Measurements from ENCODE around the gene TMEM121B.

Gene TMEM121B

DNA sequence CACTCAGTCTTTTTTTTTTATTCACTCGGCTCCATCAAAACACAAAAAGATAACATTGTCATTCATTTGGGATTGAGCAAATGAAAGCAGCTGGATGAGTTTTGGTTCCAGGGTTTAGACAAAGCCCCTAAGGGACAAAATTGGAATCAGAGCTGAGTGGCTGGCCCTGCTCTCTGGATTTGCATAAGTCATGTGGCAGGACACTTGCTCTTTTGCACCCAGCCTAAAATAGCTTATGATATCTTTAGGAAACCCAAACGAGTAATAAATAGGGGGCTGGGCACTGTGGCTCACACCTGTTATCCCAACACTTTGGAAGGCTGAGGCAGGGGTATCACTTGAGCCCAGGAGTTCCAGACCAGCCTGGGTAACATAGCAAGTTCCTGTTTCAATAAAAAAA, 11.0 kb upstream of the TMEM121B start:
- no peak overlapping the region for H3K27ac Mint-ChIP-seq (ENCODE audit: low read depth)
- DNase-seq (ENCODE audit: low spot score in 2 of 2): no peak
- no peaks in the 10 kb centered on the region for H3K9me3 Mint-ChIP-seq
- no peaks in the 10 kb centered on the region for H3K4me1 Mint-ChIP-seq
- H3K4me3 Mint-ChIP-seq: no peak overlapping the region
- H3K27me3 Mint-ChIP-seq: no peaks in the 10 kb centered on the region
- ATAC-seq (replicated peaks; ENCODE audit: extremely low read depth, poor library complexity, severe bottlenecking): no peak
- H3K36me3 Mint-ChIP-seq (ENCODE audit: insufficient read depth): peaks cover 2% of the 10 kb centered on the region

GRCh38 chr22:17131686-17132085, 10.5 kb upstream of the TMEM121B start:
- peaks cover 2% of the 10 kb centered on the region for H3K36me3 Mint-ChIP-seq (ENCODE audit: insufficient read depth)

GRCh38 chr22:17130199-17130598, 9.0 kb upstream of the TMEM121B start:
- H3K4me1 Mint-ChIP-seq: no peaks in the 10 kb centered on the region
- no peak for DNase-seq (ENCODE audit: low spot score in 2 of 2)
- no peaks in the 10 kb centered on the region for H3K9me3 Mint-ChIP-seq
- no peaks in the 10 kb centered on the region for H3K36me3 Mint-ChIP-seq (ENCODE audit: insufficient read depth)
- no peak overlapping the region for H3K4me3 Mint-ChIP-seq
- ATAC-seq (replicated peaks; ENCODE audit: extremely low read depth, poor library complexity, severe bottlenecking): no peak
- H3K27me3 Mint-ChIP-seq: no peaks in the 10 kb centered on the region
- H3K27ac Mint-ChIP-seq (ENCODE audit: low read depth): no peak overlapping the region

More at GRCh38 chr22:17131686-17132085, 10.5 kb upstream of the TMEM121B start:
- Mint-ChIP-seq H3K9me3 (no peaks in the 10 kb centered on the region), H3K4me3 (no peak overlapping the region), H3K4me1 (no peaks in the 10 kb centered on the region), H3K27me3 (no peaks in the 10 kb centered on the region), H3K27ac (ENCODE audit: low read depth) (no peak overlapping the region)
- no peak for DNase-seq (ENCODE audit: low spot score in 2 of 2)
- ATAC-seq (replicated peaks; ENCODE audit: extremely low read depth, poor library complexity, severe bottlenecking): no peak

GRCh38 chr22:17120711-17121232, 388 bp downstream of the TMEM121B start:
- Mint-ChIP-seq H3K4me3 (peak overlapping the region; percentile 31), H3K27ac (ENCODE audit: low read depth) (no peak overlapping the region), H3K9me3 (no peaks in the 10 kb centered on the region), H3K27me3 (peaks cover 16% of the 10 kb centered on the region), H3K4me1 (peaks cover 42% of the 10 kb centered on the region), H3K36me3 (ENCODE audit: insufficient read depth) (peaks cover 8% of the 10 kb centered on the region)
- DNase-seq (ENCODE audit: low spot score in 2 of 2): no peak
- peak; percentile 30 for ATAC-seq (replicated peaks; ENCODE audit: extremely low read depth, poor library complexity, severe bottlenecking)

GRCh38 chr22:17120281-17120680, 879 bp downstream of the TMEM121B start:
- Mint-ChIP-seq H3K27me3 (peaks cover 16% of the 10 kb centered on the region), H3K4me3 (peak overlapping the region; percentile 31), H3K4me1 (peaks cover 47% of the 10 kb centered on the region), H3K9me3 (no peaks in the 10 kb centered on the region), H3K27ac (ENCODE audit: low read depth) (no peak overlapping the region), H3K36me3 (ENCODE audit: insufficient read depth) (peaks cover 11% of the 10 kb centered on the region)
- peak in 1 of 2 donors; percentile 26 for DNase-seq (ENCODE audit: low spot score in 2 of 2)
- peak; percentile 22 for ATAC-seq (replicated peaks; ENCODE audit: extremely low read depth, poor library complexity, severe bottlenecking)

DNA sequence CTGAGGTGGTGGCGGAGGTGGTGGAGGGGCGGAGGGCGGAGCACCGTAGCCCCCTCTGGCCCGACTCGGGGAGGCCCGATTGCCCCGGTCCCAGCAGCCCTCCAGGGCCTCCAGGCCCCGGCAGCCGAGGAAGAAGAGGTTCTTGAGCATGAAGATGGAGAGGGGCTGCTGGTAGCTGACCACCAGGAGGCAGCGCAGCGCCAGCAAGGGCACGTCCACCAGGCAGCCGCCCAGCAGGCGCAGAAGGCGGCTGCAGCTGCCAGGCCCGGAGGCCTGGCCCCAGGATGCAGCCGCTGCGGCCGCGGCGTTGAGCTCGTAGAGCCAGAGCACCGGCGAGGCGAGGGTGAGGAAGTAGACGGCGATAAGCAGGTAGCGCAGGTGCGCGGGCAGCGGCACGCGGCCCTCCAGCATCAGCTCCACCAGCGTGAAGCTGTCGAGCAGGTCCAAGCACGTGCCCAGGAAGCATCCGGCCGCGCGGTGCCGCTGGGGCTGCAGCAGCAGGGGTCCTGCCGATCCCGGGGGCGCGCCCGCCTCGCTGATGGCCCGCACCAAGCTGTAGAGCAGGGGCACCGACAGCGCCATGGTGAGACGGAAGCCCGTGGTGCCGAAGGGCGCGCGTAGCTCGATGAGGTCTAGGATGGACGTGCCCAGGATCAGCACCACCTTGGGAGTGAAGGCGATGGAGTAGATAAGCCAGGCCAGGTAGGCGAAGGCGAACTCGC, 1.5 kb downstream of the TMEM121B start:
- DNase-seq (ENCODE audit: low spot score in 2 of 2) (no peak), ATAC-seq (replicated peaks; ENCODE audit: extremely low read depth, poor library complexity, severe bottlenecking) (no peak)
- Mint-ChIP-seq H3K4me3 (peak overlapping the region; percentile 31), H3K36me3 (ENCODE audit: insufficient read depth) (peaks cover 11% of the 10 kb centered on the region), H3K27ac (ENCODE audit: low read depth) (no peak overlapping the region), H3K27me3 (peaks cover 16% of the 10 kb centered on the region), H3K9me3 (no peaks in the 10 kb centered on the region), H3K4me1 (peaks cover 47% of the 10 kb centered on the region)

DNA sequence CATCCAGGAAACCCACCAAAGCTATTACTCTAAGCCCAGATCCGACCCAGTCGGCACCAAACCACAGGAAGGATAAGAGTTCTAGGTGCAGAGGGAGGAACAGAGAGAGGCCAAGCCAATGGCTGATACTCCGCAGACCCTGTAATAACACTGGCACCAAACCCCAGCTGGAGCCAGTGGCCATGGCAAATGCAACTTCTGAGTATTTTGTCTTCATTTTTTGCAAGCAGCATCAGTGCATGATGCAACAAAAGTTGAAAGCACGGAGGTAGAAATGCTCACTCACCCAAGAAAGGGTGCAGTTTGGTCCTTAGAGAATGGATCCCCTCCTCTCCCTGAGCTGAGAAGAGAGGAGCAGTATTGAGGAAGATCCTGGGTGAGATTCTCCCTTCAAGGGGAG, 2.8 kb downstream of the TMEM121B start:
- DNase-seq (ENCODE audit: low spot score in 2 of 2) (no peak), ATAC-seq (replicated peaks; ENCODE audit: extremely low read depth, poor library complexity, severe bottlenecking) (no peak)
- Mint-ChIP-seq H3K27ac (ENCODE audit: low read depth) (peak overlapping the region; percentile 32), H3K9me3 (no peaks in the 10 kb centered on the region), H3K4me1 (peaks cover 50% of the 10 kb centered on the region), H3K27me3 (peaks cover 16% of the 10 kb centered on the region), H3K4me3 (peak overlapping the region; percentile 53), H3K36me3 (ENCODE audit: insufficient read depth) (peaks cover 11% of the 10 kb centered on the region)

DNA sequence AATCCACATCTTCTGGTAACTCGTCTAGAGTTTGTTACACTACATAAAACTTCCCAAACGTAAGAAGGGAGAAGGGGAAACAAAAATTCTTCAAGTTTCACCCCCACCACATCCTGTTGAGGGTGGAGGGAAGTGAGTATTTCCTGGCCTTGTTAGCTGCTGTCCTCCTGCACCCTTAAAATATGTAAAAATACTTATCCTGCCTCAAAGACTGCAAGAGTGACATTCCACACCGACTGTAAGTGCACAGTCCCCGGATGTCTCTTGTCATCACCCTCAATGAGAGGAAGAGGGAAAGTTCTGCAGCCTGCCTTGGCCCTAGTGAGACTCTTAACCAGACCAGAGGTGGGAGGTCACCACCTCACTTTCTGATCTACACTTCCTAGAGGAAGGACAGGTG, 3.3 kb downstream of the TMEM121B start:
- peaks cover 55% of the 10 kb centered on the region for H3K4me1 Mint-ChIP-seq
- peak; percentile 38 for ATAC-seq (replicated peaks; ENCODE audit: extremely low read depth, poor library complexity, severe bottlenecking)
- H3K36me3 Mint-ChIP-seq (ENCODE audit: insufficient read depth): peaks cover 11% of the 10 kb centered on the region
- H3K9me3 Mint-ChIP-seq: no peaks in the 10 kb centered on the region
- peak overlapping the region; percentile 53 for H3K4me3 Mint-ChIP-seq
- H3K27me3 Mint-ChIP-seq: peaks cover 16% of the 10 kb centered on the region
- no peak for DNase-seq (ENCODE audit: low spot score in 2 of 2)
- H3K27ac Mint-ChIP-seq (ENCODE audit: low read depth): peak overlapping the region; percentile 32

DNA sequence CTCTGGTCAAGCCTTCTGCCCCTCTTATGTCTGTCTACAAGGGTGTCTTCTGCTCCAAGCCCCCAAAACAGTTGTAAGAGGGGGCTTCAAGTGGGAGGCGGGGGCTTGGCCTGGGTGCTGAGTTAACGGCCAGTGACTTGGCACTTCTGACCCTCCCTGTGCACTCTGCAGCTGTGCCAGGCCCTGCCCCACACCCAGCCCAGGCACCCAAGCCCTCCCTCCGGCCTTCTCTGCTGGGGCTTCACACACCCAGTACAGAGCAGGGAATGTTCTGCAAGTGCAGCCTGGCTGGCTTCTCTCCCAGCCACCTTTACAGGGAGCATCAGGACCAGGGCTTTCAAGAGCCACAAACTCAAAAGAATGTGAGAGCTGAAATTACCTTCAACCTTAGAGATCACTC, 3.8 kb downstream of the TMEM121B start:
- Mint-ChIP-seq H3K36me3 (ENCODE audit: insufficient read depth) (peaks cover 11% of the 10 kb centered on the region), H3K27me3 (peaks cover 11% of the 10 kb centered on the region), H3K27ac (ENCODE audit: low read depth) (peak overlapping the region; percentile 32), H3K4me3 (peak overlapping the region; percentile 53), H3K4me1 (peaks cover 55% of the 10 kb centered on the region), H3K9me3 (no peaks in the 10 kb centered on the region)
- ATAC-seq (replicated peaks; ENCODE audit: extremely low read depth, poor library complexity, severe bottlenecking): no peak
- no peak for DNase-seq (ENCODE audit: low spot score in 2 of 2)

DNA sequence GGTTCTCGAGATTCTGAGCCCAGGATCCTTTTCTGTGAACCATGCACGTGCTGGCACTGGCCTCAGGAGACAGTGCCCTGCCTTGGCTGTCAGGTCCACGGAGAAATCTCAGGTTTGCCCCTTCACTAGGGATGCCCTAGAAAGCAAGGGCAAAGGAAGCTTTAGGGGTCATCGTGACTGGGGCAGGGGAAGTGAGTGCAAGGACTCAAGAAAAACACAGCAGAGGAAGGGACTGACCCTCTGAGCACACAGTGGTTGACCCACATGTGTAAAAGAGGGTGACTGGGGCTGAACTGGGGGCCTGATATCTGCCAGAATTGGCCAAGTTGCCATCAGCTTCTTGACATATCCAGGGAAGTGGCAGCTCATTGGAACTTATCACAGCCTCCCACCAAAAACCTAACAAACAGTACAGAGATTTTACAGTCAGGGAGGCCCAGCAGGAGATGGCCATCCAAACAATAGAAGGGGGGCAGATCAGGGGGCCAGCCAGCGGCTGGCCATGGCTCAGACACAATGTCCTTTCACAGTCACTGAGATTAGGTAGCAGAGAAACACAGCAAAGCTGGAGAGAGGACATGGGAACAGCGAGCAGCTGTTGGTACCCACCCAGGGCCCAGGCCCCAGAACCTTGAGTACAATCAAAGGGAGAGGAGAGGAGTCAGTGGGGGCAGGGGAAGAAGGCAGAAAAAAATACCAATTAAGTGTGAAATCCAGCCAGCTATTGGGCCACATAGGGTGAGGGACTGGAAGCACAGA, 4.4 kb downstream of the TMEM121B start:
- ATAC-seq (replicated peaks; ENCODE audit: extremely low read depth, poor library complexity, severe bottlenecking) (no peak), DNase-seq (ENCODE audit: low spot score in 2 of 2) (no peak)
- peaks cover 11% of the 10 kb centered on the region for H3K36me3 Mint-ChIP-seq (ENCODE audit: insufficient read depth)
- peaks cover 5% of the 10 kb centered on the region for H3K27me3 Mint-ChIP-seq
- H3K9me3 Mint-ChIP-seq: no peaks in the 10 kb centered on the region
- H3K4me1 Mint-ChIP-seq: peaks cover 54% of the 10 kb centered on the region
- H3K27ac Mint-ChIP-seq (ENCODE audit: low read depth): peak overlapping the region; percentile 66
- peak overlapping the region; percentile 53 for H3K4me3 Mint-ChIP-seq

DNA sequence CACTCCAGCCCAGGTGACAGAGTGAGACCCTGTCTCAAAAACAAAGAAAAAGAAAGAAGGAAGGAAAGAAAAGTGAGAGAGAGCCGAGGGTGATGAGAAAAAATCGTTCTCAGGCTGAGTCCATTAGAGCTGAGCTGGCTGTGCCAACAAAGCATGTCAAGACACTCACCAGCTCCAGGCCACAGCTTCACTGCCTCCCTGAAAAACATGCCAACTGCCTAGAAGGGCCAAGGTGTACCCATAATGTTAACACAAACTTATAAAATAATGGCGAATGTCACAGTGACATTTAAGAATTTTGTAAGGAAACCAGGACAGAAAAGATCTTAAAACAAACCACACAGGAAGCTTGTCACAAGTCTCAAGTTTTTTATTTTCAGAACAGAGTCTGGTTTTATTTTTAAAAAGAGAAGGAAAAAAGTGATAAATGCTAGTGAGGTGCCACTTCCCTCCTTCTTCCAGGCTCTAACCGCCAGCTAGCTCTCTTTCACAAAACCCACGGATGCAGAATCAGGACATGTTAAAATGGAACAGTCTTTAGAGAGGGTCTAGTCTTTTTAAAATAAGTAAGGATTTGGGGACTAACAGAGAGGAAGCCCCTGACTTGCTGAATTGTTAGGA, 5.1 kb downstream of the TMEM121B start:
- DNase-seq (ENCODE audit: low spot score in 2 of 2) (no peak), ATAC-seq (replicated peaks; ENCODE audit: extremely low read depth, poor library complexity, severe bottlenecking) (no peak)
- no peaks in the 10 kb centered on the region for H3K9me3 Mint-ChIP-seq
- H3K27ac Mint-ChIP-seq (ENCODE audit: low read depth): peak overlapping the region; percentile 66
- no peaks in the 10 kb centered on the region for H3K27me3 Mint-ChIP-seq
- peaks cover 13% of the 10 kb centered on the region for H3K36me3 Mint-ChIP-seq (ENCODE audit: insufficient read depth)
- H3K4me1 Mint-ChIP-seq: peaks cover 51% of the 10 kb centered on the region
- peak overlapping the region; percentile 53 for H3K4me3 Mint-ChIP-seq

- H3K4me1 Mint-ChIP-seq: peaks cover 57% of the 10 kb centered on the region
- no peaks in the 10 kb centered on the region for H3K9me3 Mint-ChIP-seq
- DNase-seq (ENCODE audit: low spot score in 2 of 2) (no peak), ATAC-seq (replicated peaks; ENCODE audit: extremely low read depth, poor library complexity, severe bottlenecking) (no peak)
- H3K36me3 Mint-ChIP-seq (ENCODE audit: insufficient read depth): peaks cover 14% of the 10 kb centered on the region
- no peak overlapping the region for H3K4me3 Mint-ChIP-seq
- no peaks in the 10 kb centered on the region for H3K27me3 Mint-ChIP-seq
- no peak overlapping the region for H3K27ac Mint-ChIP-seq (ENCODE audit: low read depth)
These were observed 5.9 kb downstream of the TMEM121B start for GRCh38 chr22:17115236-17115635.

All from central memory CD8-positive, alpha-beta T cell (primary cell).